Embryonic facial prominence (tissue), 1 donor: ENCODE measurements around the gene ANGPTL7.

ENCODE experiments used
- DNase-seq: peaks from one replicate; pipeline ENCODE4 v3.0.0-alpha.2; 2016; ENCODE audit errors: extremely low spot score

Gene ANGPTL7

DNA sequence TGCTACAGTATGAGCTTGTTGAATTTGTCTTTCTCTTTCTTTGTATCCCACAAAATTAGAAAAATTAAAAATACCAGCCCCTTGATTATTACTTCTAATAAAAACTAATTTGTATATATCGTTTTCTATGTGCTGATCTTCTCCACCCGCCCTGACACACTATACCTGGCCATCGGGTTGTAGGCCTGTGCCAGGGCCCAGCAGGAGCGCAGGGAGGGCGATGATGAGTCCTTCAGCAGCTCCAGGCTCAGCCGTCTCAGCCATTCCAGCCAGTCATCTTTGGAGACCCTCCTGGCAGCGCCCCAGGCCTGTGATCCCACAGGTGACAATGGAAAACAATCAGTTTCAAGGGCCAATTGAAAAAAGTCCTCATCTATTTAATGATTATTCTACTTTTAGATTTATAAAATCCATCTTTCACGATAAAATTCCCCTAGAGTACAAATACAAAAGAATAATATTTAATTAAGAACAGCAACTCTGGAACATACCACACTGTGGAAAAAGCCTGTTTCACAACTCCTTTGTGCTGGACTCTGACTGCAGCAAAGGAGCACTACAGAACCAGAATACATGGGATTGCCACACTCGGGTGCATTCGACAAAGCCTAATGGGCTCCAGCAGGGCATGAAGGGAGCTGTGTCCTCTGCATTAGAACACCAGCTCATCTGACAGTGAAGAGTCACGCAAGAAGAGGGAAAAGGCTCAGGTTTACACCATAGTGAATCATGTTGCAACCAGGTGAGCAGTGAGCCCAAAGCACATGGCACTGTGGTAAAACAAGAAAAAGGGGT, 15.4 kb downstream of the ANGPTL7 start:
- no peak for DNase-seq

DNA sequence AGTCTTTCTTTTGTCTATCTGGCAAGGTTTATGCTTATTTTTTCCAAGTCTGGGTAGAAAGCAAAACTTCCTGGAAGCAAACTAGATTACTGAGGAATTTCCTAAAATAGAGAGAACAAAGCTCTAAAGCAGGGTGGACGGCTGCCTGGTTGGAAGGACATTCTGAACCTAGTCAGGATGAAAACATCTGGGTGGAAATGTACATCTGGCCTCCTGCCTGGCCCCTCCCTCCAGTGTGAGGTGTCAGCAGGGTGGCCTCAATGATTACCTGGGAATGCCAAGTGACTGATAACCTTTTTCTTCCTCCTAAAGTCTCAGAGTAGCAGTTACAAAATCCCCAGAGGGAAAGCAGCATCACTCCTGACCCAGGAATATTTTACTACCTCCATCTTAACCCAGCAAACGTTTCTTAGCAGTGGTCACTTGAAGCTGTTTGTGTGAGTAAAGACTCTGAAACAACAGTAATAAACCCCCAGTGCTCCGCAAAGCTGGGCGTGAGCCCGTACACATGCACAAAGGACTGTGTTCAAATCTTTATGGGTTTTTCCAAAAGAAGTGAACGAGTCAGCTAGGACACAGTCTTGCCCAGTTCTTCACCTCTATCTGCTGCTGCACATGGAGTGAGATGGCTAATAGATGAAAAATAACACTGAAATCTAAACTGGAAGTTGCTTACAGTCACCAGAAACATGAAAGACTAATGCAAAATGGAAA, 18.9 kb downstream of the ANGPTL7 start:
- DNase-seq: no peak

DNA sequence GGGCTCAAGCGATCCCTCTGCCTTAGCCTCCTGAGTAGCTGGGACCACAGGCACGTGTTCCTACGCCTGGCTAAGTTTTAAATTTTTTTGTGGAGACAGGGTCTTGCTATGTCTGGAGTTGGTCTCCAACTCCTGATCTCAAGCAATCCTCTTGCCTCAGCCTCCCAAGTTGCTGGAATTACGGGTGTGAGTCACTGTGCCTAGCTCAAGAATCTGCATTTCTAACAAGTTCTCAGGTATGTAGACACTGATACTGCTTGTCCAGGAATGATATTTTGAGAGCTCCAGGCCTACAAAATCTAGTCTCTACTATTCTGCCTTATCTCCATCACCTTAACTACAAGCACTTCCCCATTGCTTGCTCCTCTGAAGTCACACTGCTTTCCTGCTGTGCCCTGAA, 22.3 kb downstream of the ANGPTL7 start:
- DNase-seq: no peak

DNA sequence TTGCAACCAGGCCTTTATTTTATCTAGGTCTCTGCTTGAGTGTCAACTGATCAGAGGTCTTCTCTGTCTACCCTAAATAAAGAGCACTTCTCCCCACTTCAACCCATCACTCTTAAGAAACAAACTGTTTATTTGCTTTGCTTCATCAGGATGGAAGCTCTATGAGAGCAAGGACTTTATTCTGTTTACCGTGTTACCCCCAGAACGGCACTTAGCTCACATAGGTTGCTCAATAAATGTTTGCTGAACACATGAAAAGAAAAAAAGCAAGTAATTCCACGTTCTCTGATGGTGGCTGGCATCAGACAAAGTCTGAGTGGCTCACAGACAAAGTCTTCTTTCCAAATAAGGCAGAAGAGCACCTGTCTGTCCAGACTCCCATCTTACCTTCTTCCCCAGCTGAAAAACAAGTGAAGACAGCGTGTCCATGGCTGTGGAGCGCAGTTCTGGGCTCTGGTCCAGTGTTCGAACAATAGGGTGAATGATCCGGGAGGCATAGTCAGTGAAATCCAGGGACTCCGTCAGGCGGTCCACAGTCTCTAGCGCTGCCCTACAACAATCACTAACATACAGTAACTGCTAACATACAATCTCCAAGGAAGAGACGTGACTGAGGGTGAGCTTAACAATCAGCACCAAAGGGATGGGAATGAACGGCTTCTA, 22.9 kb downstream of the ANGPTL7 start:
- no peak for DNase-seq

DNA sequence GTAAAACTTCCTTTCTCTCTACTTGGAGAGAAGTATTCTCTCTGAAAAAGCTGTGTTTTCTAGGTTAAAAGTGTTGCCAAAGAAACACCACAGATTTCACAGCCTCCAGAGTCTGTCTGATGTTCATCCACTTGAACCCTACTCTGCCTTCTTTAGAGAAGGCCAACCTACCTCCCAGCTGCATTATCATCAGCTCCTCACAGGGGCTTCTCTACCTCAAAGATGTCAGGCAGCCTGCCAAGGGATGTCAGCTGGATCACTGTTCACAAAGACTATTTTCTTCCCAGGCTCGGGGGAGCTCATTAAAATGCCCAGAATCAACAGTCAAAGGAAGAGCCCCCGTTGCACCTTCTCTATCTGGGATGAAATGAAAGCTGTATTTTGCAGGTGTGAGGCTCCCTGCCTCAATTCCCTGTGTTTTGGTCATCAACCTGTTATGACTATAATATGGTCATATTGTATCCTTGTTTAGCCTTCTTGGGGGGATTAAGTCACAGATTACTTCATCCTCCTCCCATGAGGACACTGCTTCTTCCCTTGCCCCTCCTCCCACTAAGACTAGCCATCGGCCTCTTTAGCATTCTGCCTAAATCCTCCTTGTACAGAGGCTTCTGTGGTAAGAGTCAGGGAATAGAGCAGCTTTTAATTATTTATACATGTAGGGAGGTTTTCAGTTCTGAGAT, 25.7 kb downstream of the ANGPTL7 start:
- DNase-seq: no peak

DNA sequence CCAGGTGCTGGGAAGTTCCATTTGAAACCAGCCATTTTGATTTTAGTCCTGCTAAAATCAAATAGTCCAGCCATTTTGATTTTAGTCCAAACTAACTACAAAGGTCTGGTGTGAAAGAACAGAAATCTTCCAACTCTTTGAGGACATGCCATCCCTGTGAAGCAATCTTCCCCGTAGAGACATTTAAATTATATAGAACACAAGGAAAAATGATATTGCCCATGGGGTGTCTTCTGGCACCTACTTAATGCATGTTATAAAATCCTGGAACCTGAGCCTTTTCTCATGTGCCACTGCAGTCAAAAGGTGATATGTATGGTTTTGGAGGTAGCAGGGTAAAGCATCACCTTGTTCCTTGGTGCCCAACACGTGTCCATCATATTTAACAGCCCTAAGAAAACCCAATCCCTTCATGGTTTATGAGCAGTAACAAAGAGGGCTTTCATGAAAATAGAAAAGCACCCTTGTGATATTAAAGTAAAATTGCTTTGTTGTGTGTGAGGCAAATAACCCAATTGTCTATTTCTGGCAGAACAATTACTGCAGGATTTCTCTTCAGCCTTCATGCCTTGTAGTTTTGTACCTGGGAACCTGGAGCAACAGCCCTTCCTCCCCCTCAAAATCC, 26.3 kb downstream of the ANGPTL7 start:
- DNase-seq: no peak

DNA sequence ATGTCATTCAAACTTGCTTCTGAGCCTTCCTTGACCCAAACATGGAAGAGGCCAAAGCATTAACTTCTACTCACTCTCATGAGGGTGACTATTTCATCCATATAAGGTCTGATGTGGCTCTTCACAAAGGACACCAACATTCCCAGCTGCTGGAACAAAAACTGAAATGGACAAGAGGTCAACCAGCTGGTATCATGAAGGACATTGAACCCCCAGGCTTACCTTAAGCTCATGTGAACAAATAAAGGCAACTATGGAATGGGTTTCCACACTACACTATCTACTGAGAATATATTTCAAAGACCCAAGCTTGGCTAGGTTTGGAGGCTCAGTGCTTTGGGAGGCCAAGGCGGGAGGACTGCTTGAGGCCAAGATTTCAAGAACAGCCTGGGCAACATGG, 26.9 kb downstream of the ANGPTL7 start:
- DNase-seq: no peak

DNA sequence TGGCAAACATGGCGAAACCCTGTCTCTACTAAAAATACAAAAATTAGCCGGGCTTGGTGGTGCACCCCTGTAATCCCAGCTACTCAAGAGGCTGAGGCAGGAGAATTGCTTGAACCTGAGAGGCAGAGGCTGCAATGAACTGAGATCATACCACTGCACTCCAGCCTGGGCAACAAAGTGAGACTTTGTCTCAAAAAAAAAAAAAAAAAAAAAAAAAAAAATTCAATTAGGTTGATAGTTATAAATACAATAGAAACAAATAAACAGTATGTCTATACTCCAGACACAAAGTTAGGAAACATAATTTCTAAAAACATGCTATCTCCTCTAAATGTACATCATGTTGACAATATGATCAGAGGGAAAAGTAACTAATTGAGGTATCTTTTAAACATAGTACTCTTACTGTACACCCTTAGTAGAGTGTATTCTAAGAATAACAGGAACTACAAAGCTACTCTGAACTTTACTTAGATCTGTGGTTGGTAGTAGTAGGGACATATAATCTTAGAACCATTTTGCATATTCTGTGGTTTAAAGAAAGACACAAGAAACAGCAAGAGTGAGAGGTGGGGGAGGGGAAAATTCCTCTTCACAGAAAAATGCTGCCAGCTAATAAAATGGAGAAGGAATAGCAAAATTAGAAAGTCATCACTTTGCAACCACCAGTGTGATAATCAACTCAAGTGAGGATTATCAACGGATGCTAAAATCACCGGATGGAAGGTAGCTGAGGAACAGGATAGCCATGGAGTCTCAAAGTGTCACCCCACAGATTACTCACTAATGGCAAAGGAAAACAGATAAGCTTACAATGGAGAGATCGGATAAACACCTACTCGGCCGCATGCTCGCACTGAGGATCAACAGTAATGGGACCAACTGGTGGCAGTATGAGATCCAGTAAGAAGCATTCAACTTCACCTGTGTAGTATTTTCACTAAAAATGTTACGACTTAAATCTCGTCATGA, 38.2 kb downstream of the ANGPTL7 start:
- DNase-seq: no peak

DNA sequence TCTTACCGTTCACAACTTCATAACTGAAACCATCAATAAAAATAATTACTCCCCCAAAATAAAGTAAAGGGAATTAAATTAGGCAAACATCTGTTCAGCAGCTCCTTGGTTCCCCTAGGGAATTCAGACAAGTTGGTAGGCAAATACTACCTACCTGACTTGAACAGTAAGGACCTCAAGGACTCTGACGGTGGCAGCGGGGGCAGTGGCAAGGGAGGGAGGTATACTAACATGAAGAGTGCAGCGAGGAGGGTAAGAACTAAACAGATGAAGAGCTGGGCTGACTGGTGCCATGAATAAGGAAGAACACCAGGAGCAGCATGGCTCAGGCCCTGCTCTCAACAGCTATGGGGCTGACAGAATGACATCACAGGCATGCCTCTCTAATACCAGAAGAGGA, 40.0 kb downstream of the ANGPTL7 start:
- no peak for DNase-seq

DNA sequence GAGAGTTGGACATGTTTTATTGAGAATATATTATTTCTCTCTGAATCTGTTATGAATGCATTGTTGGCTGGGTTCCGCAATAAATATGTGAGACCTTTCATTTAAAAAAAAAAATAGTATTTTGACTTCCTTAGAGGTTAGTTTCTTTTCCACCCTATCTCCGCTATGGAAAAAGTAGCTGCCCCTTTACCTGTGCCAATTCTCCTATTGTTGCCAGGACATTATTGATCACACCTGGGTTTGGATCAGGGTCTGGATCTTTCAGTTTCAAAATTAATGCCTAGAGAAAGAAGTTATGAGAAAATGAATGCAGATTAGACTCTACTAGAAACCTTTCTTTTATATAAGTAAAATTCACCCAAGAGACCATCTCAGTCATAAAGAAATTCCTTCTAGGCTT, 44.1 kb downstream of the ANGPTL7 start:
- DNase-seq: no peak

DNA sequence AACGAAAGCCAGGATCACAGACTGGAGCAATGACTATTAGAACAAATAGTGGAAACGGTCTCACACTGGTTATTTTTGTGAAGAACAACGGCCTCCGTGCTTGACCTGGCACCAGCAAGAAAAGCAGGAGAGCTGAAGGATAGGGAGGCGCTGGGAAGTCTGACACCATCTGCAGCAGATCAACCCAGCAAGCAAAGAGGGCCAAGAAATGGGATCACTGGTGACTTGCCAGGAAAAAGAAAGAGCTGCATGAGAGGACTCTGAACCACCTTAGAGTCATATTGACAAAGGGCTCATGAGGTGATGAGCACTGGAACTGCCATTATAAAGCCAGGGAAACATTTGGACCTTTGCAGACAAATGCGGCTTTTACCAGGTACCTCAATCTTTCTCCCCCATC, 48.2 kb downstream of the ANGPTL7 start:
- DNase-seq: no peak

DNA sequence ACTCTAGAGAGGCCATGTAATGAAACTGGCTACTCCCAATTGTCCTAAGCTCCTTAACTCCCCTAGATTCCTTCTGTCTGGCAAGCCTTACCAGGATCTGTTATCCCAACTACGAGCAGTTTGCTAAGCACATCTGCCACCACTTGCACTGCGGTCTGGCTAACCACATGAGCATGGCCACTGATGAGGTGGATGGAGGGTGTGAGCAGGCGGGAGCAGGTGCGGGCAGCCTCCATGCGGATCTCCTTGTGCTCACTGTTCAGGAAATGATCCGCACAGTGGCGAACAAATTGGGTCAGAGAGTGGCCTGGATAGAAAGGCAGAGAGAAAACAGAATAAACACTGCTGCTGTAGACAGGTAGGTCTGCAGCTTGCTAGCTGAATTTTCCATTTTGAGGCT, 49.2 kb downstream of the ANGPTL7 start:
- DNase-seq: no peak

DNA sequence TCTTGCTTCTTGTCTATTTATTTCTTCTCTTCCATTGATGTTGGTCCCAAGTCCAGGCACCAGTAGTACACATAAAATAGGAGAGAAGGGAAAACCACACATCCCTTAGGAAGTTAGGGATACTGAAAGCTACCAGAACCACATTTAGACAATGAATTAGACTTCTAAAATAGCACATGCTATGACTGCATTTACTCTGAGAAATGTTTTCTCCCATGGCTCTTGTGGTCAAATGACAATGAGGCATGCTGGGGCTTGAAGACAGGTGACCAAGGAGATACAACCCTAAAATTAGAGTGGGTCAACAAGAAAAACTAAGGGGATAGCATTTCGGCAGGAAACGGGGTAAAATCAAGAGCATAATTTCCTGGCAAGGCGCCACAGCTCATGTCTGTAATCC, 56.1 kb downstream of the ANGPTL7 start:
- DNase-seq: no peak
